ENCODE data around the gene LRP3. TPM values are rescaled to one million over a fixed set of nuclear protein-coding genes. Genes with fewer than 3 reads are reported as not detected.
"Not testable (repeated sequence)": the region's sequence is repeated elsewhere in the genome, so short reads cannot be mapped to it uniquely, and the experiment has no call there.

Gene LRP3
- total RNA-seq, 1 experiment from 2014 or later, result 8.4 TPM

DNA sequence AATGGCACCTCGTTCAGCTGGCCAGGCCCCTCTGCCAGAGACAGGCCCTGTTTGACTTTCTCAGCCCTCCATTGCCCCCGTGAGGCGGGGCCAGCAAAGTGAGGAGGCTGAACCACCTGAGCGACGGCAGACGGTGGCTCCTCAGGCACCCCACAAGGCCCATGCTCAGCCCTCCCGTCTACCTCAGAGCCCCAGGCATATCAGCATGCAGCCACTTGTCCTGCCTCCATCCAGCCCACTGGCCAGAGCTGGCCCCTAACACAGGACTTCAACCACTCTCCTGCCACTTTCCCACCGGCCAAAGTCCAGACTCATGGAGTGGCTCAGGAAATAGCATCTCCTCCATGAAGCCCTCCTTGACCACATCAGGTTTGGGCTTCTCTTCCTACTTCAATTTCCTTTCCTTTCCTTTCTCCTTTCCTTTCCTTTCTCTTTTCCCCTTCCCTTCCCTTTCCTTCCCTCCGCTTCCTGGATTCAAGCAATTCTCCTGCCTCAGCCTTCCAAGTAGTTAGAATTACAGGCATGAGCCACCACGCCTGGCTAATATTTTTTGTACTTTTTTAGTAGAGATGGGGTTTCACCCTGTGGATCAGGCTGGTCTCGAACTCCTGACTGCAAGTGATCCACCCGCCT is 22.2 kb downstream of the LRP3 start:
- no peak for DNase-seq (ENCODE audit: low read depth)

DNA sequence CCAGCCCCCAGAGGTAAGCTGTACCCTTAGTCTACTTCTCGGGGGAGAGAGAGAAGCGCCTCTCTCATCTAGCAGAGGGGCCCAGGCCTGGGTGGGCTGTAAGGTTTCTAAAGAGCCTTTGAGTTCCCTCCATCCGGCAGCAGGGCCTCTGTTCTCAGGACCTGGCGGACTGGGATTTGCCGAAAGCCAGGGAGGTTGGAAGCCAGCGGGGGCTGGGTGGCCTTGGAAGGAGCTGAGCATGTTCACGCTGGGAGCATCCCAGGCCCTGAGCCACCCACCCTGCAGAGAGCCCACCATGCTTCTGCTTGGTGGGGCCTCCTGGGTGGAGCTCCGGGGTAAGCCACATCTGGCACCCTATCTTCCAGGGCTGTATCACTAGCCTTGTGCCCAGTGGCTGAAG is 23.8 kb downstream of the LRP3 start:
- no peak for DNase-seq (ENCODE audit: low read depth)

DNA sequence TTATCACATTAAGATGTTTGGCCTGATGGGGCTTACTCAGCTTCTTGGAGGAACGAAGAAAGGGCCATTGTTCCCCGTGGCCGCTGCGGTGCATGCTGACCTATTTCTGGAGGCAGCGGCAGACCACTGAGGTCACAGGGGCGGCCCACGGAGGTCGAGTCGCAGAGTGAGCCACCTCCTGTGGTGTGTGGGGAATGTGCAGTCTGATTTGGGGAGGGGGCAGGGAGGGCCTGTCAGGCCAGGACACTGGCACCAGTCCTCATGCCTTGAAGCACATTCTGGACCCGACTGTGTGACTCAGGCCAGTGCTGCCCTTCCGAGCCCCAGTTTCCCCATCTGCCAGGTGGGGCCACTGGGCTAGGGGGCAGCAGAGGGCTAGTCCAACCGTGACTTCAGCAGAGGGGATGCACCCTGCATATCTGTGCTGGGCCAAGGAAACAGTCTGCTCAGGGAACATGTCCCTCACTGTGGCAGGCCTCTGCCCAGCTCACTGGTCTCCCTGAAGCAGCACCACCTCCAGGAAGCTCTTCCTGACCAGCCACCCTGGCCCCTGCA is 25.2 kb downstream of the LRP3 start:
- peak; percentile 46 for DNase-seq (ENCODE audit: low read depth)

DNA sequence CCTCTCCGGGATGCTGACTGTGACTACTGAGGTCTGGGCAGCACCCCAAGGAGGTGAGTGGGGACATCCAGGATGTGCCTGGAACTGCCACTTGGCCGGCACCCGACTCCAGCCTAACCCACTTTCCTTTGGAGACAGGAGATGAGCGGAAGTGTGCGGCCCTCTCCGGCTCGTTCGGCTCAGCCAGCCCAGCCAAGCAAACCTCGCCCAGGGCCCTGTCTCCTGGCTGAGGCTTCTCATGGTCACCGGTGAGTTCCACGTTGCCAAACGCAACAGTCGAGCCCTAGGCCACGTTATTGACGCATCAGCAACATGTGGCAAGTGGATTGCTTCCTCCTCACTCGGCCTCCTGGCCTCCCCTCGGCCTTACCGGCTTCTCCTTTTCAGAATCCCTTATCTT is 26.0 kb downstream of the LRP3 start:
- DNase-seq (ENCODE audit: low read depth), result no peak

DNA sequence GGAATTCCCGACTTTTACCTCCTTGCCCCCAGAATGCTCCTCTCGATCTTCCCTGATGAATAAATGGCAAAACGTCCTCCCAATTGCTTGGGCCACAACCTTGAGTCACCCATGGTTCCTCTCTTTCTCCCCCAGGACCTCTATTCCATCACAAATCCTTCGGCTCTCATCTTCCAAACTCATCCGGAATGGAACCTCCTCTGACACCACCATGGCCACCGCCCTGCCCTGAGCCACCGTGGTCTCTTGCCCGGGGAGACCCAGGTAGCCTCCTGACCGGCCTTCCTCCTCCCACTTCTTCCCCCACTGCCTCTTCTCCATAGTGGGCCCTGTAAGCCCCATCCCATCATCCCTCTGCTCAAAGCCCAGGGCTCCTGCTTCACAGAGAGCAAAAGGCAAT is 26.6 kb downstream of the LRP3 start:
- no peak for DNase-seq (ENCODE audit: low read depth)

DNA sequence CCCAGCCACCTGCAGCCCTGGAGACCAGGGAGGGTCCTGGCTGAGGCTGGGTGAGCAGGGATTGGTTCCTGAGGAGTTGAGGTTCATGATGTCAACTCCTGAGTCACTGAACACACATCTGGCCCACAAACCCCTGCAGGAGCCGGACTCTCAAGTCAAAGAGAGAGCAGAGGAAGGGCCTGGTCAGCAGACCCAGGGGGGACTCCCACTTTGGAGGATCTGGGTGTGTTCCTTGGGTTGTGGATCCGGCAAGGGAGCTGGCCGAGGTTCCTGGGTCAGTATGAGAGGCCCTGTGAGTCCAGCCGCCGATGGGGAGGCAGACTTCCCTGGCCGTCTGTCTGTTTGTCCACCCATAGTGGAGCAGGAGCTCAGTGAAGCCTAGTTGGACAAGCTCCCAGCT is 27.5 kb downstream of the LRP3 start:
- peak; percentile 60 for DNase-seq (ENCODE audit: low read depth)

DNA sequence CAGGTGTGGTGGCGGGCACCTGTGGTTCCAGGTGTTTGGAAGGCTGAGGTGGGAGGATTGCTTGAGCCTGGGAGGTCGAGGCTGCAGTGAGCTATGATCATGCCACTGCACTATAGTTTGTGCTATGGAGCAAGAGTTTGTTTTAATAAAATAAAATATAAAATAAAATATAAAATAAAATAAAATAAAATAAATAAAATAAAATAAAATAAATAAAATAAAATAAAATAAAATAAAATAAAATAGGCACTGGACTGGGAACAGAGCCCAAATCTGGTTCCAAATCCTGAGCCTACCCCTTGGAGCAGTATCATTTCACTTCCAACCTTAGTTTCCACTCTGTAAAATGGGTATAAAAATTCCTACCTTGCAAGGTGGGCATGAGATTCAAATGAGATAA is 28.1 kb downstream of the LRP3 start:
- not testable (repeated sequence) for DNase-seq (ENCODE audit: low read depth)

DNA sequence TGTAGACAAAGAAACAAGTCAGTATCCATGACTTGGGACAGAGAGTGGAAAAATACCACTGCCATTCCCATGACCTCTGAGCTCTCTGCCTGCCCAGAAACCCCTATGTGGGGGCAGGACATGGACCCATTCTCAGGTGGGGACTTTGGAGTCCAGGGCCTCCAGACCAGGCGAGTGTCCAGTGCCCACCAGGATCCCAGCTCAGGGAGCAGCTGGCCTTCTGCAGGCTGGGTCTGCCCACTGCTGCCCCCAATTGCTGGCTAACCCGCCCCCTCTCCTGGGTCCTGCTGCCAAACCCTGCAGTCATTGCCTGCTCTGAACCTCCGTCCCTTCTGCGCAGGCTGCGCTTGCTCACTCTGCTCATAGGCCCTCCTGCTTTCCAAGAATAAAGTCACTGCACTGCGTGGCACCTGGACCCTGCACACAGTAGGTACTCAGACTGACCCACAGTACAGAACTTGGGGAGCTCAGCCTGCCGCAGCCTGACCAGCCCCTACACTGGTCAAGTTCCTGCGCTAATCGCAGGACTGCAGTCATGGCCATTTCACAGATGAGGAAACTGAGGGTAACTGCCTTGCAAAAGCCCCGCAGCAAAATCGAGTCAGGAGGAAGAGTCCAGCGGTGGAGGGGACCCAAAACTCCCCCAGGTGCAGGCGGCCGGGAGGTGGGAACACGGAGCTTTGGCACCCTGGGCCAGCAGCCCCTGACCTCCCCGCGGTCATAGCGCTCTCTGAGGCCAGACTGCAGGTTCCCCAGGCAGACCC is 30.7 kb downstream of the LRP3 start:
- no peak for DNase-seq (ENCODE audit: low read depth)

DNA sequence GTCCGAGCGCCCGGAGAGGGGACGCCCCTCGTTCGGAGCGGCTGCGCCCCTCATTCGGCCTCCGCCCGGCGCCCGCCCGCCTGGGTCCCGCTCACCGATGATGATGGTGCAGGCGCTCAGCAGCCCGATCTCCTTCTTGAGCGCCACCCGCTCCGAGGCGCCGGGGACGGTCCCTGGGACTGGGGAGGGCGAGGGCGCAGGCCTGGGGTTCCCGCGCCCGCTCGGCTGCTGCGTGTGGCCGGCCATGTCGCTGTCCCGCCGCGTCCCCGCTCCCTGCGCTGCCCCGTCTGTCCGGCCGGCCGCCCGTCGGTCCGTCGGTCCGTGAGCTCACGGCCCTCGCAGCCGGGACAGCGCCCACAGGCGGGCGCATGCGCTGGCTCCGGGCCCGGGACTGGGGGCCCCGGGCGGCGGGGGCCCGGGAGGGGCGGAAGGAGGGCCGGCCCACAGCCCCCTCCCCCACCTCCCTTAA is 31.4 kb downstream of the LRP3 start, which contains the start of gene SLC7A10:
Gene SLC7A10, minus strand, starts transcription at position 393 of the 469 bp plus-strand sequence. Its CDS starts 147 bp downstream, at position 246.
- DNase-seq (ENCODE audit: low read depth), result no peak

DNA sequence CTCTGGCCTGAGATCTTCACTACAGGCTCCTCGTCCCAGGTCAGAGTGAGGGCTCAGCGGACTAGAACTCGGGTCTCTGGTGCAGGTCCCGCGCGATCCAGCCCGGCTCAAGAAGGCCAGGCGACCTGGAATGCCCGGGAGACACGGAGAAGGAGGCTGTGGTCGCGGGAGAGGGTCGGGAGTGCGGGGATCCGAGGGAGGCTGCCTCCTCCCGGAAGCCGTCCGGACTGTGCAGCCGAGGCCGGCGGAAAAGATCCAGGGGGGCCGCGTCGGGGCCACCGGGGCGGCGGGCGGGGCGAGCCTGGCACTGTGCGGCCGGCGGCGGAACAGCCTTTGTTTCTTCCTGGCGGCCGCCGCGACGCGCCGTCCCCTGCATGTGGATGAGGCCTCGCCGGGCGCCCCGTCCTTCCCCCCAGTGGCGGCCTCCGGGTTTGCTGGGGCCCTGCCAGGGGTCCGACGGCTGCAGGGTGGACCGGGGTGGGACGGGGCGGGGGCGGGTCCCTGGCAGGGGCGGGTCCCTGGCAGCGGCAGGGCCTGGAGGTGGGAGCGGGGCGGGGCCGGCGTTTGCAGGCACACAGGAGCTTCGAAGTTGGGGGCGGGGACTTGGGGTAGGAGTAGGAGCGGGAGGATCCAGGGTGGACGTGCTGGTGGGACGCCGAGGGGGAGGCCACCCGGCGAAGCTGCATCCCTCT is 32.6 kb downstream of the LRP3 start:
- DNase-seq (ENCODE audit: low read depth), result peak; percentile 40

DNA sequence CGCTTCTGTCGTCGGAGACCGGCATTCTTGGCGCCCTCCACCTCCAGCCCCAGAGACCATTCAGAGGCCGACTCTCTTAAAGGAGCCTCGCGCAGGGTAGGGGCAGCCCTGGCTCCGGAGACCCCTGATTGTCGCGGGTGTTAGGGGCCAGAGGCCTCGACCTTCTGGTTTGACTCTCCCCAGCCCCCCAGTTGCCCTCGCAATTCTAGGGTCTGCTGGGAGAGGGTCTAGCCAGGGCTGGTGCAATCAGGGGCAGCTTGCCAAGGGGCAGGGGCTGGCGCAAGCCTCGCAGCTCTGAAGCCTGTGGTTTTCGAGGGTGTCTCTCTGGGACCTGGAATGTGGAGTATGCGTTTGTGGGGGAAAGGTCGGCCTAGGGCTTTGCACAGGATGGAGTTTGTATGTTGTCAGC is 33.1 kb downstream of the LRP3 start:
- no peak for DNase-seq (ENCODE audit: low read depth)

DNA sequence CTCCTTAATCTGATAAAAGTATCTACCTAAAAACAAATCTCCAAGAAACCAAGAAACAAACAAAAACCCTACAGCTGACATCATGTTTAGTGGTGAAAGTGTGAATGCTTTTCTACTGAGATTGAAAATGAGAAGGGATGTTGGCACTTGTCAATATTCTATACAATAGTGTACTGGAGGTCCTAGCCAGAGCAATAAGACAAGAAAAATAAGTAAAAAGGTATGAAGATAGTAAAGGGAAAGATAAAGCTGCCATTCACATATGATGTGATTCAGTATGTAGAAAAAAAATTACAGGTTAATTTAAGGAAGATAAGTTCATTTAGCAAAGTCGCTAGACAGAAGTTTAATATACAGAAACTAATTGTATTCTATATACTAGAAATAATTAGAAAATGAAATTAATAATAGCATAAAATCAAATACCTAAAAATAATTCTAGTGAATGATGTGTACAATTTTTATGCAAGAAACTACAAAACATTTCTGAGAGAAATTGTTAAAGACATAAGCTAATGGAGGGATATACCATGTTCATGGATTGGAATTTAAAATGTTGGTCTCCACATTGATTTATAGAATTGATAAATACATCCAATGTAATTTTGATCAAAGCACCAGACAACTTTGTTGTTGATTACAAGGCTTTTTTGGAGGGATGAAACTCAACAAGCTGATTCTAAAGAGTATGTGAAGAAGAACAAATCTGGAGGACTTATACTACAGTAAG is 33.9 kb downstream of the LRP3 start:
- DNase-seq (ENCODE audit: low read depth), result no peak

DNA sequence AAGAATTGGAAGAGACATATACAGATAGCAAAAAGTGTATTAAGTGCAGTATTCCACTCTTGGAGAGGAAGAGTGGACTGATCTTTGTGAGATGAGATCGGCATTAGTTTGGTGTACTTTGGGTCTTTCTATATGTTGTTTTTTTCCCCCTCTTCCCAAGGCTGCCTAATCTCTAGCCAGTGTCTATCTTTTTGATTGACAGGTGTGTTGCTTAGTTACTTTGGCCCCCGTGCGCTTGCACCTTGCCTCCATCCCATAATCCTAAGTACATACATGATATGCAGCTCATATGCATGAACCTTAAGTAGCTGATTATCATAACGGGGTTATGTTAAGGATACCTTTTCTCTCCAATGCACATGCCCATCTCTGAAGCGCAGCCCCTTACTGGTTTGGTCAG is 35.8 kb downstream of the LRP3 start:
- no peak for DNase-seq (ENCODE audit: low read depth)

DNA sequence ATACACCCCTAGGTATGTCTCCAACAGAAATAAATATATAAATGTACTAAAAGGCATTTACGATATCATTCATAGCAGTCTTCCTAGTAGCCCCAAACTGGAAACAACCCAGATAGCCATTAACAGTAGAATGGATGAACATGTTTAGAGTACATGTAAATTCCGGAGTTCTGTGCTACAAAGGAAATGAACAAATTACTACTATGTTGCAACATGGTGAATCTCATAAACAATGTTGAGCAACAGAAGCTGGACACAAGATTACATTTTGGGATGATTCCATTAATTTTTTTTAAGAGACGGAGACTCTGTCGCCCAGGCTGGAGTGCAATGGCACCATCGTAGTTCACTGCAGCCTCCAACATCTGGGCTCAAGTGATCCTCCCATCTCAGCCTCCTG is 37.4 kb downstream of the LRP3 start:
- no peak for DNase-seq (ENCODE audit: low read depth)

DNA sequence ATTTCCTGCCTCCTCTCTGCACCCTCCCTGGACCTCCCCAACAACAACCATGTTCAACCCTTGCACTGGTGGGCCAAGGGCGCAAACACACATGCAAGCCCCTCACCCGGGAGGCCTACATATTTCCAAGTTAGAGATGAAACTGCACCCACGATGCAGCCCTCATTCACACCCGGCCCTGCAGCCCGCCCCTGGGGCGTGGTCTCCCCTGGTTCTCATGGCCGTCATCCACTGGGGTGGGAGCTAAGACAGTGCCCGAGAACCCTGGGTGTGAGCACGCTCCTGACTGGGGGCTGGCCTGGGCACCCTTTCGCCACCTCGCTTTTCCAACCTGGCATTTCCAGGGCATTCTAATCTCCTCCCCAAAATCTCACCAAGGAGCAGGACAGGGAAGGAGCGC is 38.5 kb downstream of the LRP3 start:
- no peak for DNase-seq (ENCODE audit: low read depth)

DNA sequence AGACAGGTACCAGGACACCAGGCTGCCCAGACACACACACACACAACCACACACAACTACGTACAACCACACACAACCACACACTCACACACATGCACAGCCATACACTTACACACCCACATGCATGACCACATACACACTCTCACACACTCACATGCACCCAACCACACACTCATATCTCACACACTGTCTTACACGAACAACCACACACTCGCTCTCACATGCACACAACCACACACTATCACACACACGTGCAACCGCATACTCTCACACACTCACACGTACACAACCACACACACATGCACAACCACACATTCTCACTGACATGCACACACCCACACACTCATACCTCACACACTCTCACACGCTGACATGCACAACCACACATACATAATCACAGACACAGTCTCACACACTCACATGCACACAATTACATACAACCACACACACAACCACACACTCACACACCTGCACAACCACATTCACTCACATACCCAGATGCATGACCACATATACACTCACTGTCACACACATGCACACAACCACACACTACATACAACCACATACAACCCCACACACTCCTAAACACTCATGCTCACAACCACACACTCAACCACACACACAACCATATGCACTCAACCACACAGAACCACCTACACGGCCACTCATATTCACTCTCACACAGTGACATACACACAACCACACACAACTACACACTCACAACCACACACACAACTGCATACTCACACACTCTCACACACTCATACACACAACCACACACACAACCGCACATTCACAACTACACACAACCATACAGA is 39.1 kb downstream of the LRP3 start:
- no peak for DNase-seq (ENCODE audit: low read depth)

DNA sequence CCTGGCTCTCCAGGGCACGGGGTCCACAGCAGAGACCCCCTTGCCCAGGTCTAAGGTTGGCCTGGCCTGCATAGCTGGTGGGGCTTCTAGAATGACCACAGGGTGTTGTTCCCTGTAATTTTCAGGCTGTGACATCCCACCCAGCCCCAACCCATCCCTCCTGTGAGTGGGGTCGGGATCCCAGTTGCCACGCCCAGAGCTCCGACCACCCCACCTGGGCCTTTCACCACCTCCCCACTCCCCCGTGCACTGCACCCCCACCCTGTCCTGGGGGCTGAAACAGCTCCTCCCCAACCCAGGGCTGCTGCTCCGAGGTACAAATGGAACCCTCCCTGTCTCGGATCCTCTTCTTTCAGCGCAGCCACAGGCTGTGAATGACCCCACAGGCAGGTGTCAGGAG is 40.0 kb downstream of the LRP3 start:
- no peak for DNase-seq (ENCODE audit: low read depth)

DNA sequence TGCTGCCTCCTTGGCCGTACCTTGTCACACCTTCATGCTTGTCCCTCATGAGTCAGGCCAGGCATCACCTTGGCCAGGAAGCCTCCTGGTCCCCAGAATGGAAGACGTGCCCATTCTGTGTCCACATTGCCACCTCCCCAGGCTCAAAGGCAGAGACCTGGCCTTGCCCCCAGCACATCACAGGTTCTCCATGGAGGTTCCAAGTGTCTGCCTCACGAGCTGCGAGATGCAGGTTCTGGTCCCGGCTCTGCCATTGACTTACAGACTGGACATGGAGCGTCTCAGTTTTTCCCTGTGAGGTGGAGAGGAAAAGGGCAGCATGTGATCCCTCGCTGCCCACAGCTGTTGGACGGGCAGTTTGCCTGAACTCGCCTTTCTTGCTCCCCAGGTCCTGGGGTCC is 40.6 kb downstream of the LRP3 start:
- no peak for DNase-seq (ENCODE audit: low read depth)

DNA sequence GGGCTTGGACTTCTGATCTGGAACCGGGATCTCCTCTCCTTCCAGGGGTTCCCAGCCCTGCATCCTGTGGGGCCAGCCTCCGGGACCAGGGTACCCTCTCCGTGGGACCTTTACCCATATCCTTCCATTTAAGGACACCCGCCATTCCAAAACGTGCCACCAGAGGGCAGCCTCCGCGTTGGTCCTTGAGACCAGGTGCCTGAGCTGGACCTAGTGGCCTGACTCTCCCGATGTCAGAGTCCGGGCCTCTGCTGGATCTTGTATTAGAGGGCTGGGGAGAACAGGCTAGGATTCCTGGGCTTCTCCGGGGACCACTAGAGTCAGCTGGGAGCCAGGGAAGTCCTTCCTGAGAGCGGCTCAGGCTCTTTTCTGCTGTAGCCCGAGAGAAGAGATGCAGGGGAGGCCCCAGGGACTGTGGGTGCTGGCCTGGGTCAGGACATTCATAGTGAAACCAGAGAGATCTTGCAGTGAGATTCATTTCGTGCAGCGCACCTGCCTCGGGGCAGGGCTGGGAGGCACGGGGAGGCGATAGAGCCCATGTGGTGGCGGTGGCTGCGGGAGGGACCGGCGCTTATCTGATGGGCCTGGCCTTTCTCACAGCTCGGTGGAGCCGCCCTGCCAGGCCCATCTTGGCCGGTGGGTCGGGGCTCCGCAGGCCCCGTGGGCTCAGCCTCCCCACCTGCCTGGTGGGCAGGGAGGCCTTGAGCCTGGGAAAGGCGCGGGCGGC is 41.3 kb downstream of the LRP3 start:
- peak; percentile 80 for DNase-seq (ENCODE audit: low read depth)

DNA sequence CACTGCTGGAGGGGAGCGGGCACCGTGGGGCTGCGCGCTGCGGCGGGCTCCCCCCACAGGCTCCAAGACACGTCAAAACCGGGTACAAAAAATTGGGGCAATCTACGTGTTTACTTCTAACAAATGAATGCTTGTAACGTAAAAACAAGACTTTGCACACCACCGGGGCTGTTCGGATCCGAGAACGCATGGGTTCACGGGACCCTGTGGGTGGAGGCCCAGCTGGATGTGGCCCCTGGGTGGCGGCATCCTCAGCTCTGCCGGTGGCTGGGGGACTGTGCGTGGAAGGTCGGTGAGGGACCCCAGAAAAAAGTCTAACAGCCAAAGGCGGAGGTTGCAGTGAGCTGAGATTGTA is 41.8 kb downstream of the LRP3 start:
- DNase-seq (ENCODE audit: low read depth), result no peak
